Measurements from ENCODE around the gene GBE1.

GBE1 gene

DNA sequence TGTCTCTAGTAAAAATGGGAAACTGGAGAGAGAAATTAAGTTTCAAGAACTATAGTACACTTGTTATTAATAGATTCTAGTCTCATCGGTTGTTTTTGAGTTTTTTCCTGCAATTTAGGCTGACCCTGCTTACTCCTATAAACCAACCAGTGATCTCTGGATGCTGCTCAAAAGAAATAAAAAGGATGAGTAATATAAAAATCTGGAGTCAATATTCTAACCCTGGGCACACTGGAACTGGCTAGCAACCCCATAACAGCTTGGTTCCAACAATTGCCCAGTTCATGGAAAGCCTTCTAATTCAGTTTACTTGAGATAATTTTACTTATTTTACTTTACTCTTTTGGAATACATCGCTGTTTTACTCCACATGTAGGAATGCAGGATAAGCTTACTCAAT is 211.6 kb downstream of the GBE1 start:
- no peak overlapping the region for H3K27ac ChIP-seq (ENCODE audit: extremely low read depth, low read depth, low read length)
- H3K4me1 ChIP-seq (ENCODE audit: control insufficient read depth, insufficient read depth, low read length): no peaks in the 10 kb centered on the region
- ChIA-PET POLR2A (no interaction called here), CTCF (interaction anchor here (0.7 kb wide), 1 partner anchor 406 kb away, joined by 3 read pairs; no protein-coding TSS in a partner anchor)
- H3K4me3 ChIP-seq (ENCODE audit: low read depth, low read length): no peak overlapping the region
- H3K36me3 ChIP-seq (ENCODE audit: control insufficient read depth in 2 of 2, insufficient read depth in 1 of 2, low read length in 2 of 2): no peaks in the 10 kb centered on the region
- no peaks in the 10 kb centered on the region for H3K9me3 ChIP-seq (ENCODE audit: control insufficient read depth, insufficient read depth, low read depth, low read length)
- TF ChIP-seq ZNF791 (tag by site-specific recombination; IDR thresholded peaks at IDR 0.05): no peak
- TF ChIP-seq ZNF221 (tag by site-specific recombination; IDR thresholded peaks at IDR 0.05; ENCODE audit: borderline replicate concordance): no peak
- no peak for TF ChIP-seq TCF7L2 (IDR thresholded peaks at IDR 0.05; ENCODE audit: borderline replicate concordance, low read depth, low read length)
- no peak for TF ChIP-seq SCRT1 (tag by site-specific recombination; IDR thresholded peaks at IDR 0.05; ENCODE audit: borderline replicate concordance)
- TF ChIP-seq PBX3 (CRISPR knock-in tag; IDR thresholded peaks at IDR 0.05): no peak
- TF ChIP-seq, protein P1, sequence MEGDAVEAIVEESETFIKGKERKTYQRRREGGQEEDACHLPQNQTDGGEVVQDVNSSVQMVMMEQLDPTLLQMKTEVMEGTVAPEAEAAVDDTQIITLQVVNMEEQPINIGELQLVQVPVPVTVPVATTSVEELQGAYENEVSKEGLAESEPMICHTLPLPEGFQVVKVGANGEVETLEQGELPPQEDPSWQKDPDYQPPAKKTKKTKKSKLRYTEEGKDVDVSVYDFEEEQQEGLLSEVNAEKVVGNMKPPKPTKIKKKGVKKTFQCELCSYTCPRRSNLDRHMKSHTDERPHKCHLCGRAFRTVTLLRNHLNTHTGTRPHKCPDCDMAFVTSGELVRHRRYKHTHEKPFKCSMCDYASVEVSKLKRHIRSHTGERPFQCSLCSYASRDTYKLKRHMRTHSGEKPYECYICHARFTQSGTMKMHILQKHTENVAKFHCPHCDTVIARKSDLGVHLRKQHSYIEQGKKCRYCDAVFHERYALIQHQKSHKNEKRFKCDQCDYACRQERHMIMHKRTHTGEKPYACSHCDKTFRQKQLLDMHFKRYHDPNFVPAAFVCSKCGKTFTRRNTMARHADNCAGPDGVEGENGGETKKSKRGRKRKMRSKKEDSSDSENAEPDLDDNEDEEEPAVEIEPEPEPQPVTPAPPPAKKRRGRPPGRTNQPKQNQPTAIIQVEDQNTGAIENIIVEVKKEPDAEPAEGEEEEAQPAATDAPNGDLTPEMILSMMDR (tag by site-specific recombination; IDR thresholded peaks at IDR 0.05): no peak
- no peak for TF ChIP-seq ZNF624 (tag by site-specific recombination; IDR thresholded peaks at IDR 0.05)
- no peak for TF ChIP-seq ZNF202 (tag by site-specific recombination; IDR thresholded peaks at IDR 0.05; ENCODE audit: borderline replicate concordance)
- no peak for TF ChIP-seq OVOL3 (tag by site-specific recombination; IDR thresholded peaks at IDR 0.05)
- no peak for TF ChIP-seq ZNF112 (tag by site-specific recombination; IDR thresholded peaks at IDR 0.05)
- TF ChIP-seq ZNF211 (tag by site-specific recombination; IDR thresholded peaks at IDR 0.05; ENCODE audit: low read depth): no peak
- no peak for TF ChIP-seq ZBTB20 (tag by site-specific recombination; IDR thresholded peaks at IDR 0.05)
- TF ChIP-seq TRIM28 (IDR thresholded peaks at IDR 0.05; ENCODE audit: borderline replicate concordance, low read length): no peak
- TF ChIP-seq ZNF132 (tag by site-specific recombination; IDR thresholded peaks at IDR 0.05; ENCODE audit: borderline replicate concordance): no peak
- no peak for TF ChIP-seq ZNF394 (tag by site-specific recombination; IDR thresholded peaks at IDR 0.05; ENCODE audit: borderline replicate concordance)
- no peak for TF ChIP-seq EGR2 (tag by site-specific recombination; IDR thresholded peaks at IDR 0.05; ENCODE audit: low read depth)
- no peak for TF ChIP-seq ZNF37A (tag by site-specific recombination; IDR thresholded peaks at IDR 0.05)
- no peak for TF ChIP-seq ZNF707 (tag by site-specific recombination; IDR thresholded peaks at IDR 0.05)
- TF ChIP-seq ZNF518A (tag by site-specific recombination; conservative IDR thresholded peaks at IDR 0.05; ENCODE audit: low read depth): no peak
- TF ChIP-seq ZNF501 (tag by site-specific recombination; IDR thresholded peaks at IDR 0.05): no peak
